ENCODE results near the gene ICE1. TPM values are rescaled to one million over a fixed set of nuclear protein-coding genes. Genes with fewer than 3 reads are reported as not detected.

ICE1 gene
- total RNA-seq, 2 experiments from 2014 or later = 37.6 to 39.1 TPM

GRCh38 chr5:5483880-5484598, 61.6 kb downstream of the ICE1 start:
- DNase-seq (no peak), ATAC-seq (ENCODE audit: poor library complexity) (no peak)
- H3K27me3 Mint-ChIP-seq = no peaks in the 10 kb centered on the region
- H3K4me1 Mint-ChIP-seq (ENCODE audit: low read depth) = peaks cover 26% of the 10 kb centered on the region
- no peak overlapping the region for H3K27ac ChIP-seq (ENCODE audit: low read depth in 1 of 2, low read length in 2 of 2)
- ChIA-PET CTCF (interaction anchor here (0.6 kb wide), 1 partner anchor 1156 kb away, joined by 3 read pairs; no protein-coding TSS in a partner anchor), POLR2A (interaction anchor here (0.6 to 1.4 kb wide), 2 partner anchors 29 to 62 kb away, joined by 3 to 4 read pairs; no protein-coding TSS in a partner anchor)
- no peaks in the 10 kb centered on the region for H3K9me3 ChIP-seq (ENCODE audit: control insufficient read depth in 1 of 2, insufficient read depth in 1 of 2, low read length in 2 of 2)
- peak overlapping the region; percentile 36 for H3K27ac Mint-ChIP-seq
- TF ChIP-seq, protein P1, sequence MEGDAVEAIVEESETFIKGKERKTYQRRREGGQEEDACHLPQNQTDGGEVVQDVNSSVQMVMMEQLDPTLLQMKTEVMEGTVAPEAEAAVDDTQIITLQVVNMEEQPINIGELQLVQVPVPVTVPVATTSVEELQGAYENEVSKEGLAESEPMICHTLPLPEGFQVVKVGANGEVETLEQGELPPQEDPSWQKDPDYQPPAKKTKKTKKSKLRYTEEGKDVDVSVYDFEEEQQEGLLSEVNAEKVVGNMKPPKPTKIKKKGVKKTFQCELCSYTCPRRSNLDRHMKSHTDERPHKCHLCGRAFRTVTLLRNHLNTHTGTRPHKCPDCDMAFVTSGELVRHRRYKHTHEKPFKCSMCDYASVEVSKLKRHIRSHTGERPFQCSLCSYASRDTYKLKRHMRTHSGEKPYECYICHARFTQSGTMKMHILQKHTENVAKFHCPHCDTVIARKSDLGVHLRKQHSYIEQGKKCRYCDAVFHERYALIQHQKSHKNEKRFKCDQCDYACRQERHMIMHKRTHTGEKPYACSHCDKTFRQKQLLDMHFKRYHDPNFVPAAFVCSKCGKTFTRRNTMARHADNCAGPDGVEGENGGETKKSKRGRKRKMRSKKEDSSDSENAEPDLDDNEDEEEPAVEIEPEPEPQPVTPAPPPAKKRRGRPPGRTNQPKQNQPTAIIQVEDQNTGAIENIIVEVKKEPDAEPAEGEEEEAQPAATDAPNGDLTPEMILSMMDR (IDR thresholded peaks at IDR 0.05) = no peak
- no peaks in the 10 kb centered on the region for H3K27me3 ChIP-seq (ENCODE audit: control insufficient read depth in 1 of 2, insufficient read depth in 2 of 2, low read length in 2 of 2)
- H3K4me1 ChIP-seq (ENCODE audit: insufficient read depth, low read length) = peaks cover 8% of the 10 kb centered on the region
- H3K4me3 ChIP-seq (ENCODE audit: low read length) = no peak overlapping the region
- intact Hi-C loops (cut with DNase I, micrococcal nuclease) = no loop called here
- H3K4me3 Mint-ChIP-seq = no peak overlapping the region
- no peaks in the 10 kb centered on the region for H3K9me3 Mint-ChIP-seq
- peaks cover 50% of the 10 kb centered on the region for H3K36me3 Mint-ChIP-seq (ENCODE audit: low read depth)
- peaks cover 8% of the 10 kb centered on the region for H3K36me3 ChIP-seq (ENCODE audit: insufficient read depth, low read length)

DNA sequence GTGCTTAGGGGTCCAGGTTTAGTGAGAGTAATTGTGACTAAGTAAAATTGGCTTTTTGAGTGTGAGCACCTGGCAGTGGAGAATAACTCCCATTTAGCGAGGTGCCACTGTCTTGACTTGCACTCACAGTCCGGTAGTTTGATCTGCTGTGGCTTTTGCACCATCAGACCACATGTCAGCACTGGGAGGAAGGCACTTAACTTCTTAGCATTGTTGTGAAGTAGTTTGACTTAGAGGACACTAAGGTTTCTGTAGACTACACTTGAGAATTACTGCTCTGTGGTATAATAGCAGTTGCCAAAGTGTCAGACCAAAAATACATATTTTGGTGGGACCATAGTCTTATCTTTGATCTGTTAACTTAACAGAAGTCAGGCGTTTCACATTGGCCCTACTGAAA, 63.6 kb downstream of the ICE1 start:
- H3K4me3 Mint-ChIP-seq = no peak overlapping the region
- H3K4me1 ChIP-seq (ENCODE audit: insufficient read depth, low read length) = no peaks in the 10 kb centered on the region

GRCh38 chr5:5487585-5488360, 65.3 kb downstream of the ICE1 start:
- Histone ChIP-seq H3K36me3 (ENCODE audit: insufficient read depth, low read length) (peaks cover 18% of the 10 kb centered on the region), H3K9me3 (ENCODE audit: control insufficient read depth in 1 of 2, insufficient read depth in 1 of 2, low read length in 2 of 2) (no peaks in the 10 kb centered on the region), H3K27ac (ENCODE audit: low read depth in 1 of 2, low read length in 2 of 2) (no peak overlapping the region), H3K4me3 (ENCODE audit: low read length) (no peak overlapping the region), H3K4me1 (ENCODE audit: insufficient read depth, low read length) (peaks cover 3% of the 10 kb centered on the region), H3K27me3 (ENCODE audit: control insufficient read depth in 1 of 2, insufficient read depth in 2 of 2, low read length in 2 of 2) (no peaks in the 10 kb centered on the region)
- ChIA-PET POLR2A (no interaction called here), CTCF (interaction anchor here (1.8 kb wide), 1 partner anchor 1257 kb away, joined by 4 read pairs; no protein-coding TSS in a partner anchor)
- intact Hi-C loops (cut with DNase I, micrococcal nuclease) = no loop called here
- Mint-ChIP-seq H3K4me1 (ENCODE audit: low read depth) (peaks cover 8% of the 10 kb centered on the region), H3K27ac (no peak overlapping the region), H3K36me3 (ENCODE audit: low read depth) (peaks cover 45% of the 10 kb centered on the region), H3K4me3 (no peak overlapping the region), H3K9me3 (no peaks in the 10 kb centered on the region), H3K27me3 (peaks cover 3% of the 10 kb centered on the region)
- TF ChIP-seq, protein P1 (IDR thresholded peaks at IDR 0.05) = no peak
- ATAC-seq (ENCODE audit: poor library complexity) (no peak), DNase-seq (no peak)

More for the DNA sequence above, 63.6 kb downstream of the ICE1 start:
- Mint-ChIP-seq H3K27ac (no peak overlapping the region), H3K4me1 (ENCODE audit: low read depth) (peaks cover 7% of the 10 kb centered on the region), H3K9me3 (no peaks in the 10 kb centered on the region), H3K27me3 (no peaks in the 10 kb centered on the region), H3K36me3 (ENCODE audit: low read depth) (peaks cover 49% of the 10 kb centered on the region)
- intact Hi-C loops (cut with DNase I, micrococcal nuclease) = no loop called here
- DNase-seq = peak in 1 of 14 experiments; percentile 27
- no peaks in the 10 kb centered on the region for H3K27me3 ChIP-seq (ENCODE audit: control insufficient read depth in 1 of 2, insufficient read depth in 2 of 2, low read length in 2 of 2)
- H3K9me3 ChIP-seq (ENCODE audit: control insufficient read depth in 1 of 2, insufficient read depth in 1 of 2, low read length in 2 of 2) = no peaks in the 10 kb centered on the region
- no peak for ATAC-seq (ENCODE audit: poor library complexity)
- ChIA-PET POLR2A (no interaction called here), CTCF (no interaction called here)
- TF ChIP-seq, protein P1 (IDR thresholded peaks at IDR 0.05) = no peak
- H3K36me3 ChIP-seq (ENCODE audit: insufficient read depth, low read length) = peaks cover 18% of the 10 kb centered on the region
- no peak overlapping the region for H3K4me3 ChIP-seq (ENCODE audit: low read length)
- H3K27ac ChIP-seq (ENCODE audit: low read depth in 1 of 2, low read length in 2 of 2) = no peak overlapping the region

Data from CD4-positive, alpha-beta T cell (primary cell).